ENCODE data around the gene FRAS1. TPM values are rescaled to one million over a fixed set of nuclear protein-coding genes. Genes with fewer than 3 reads are reported as not detected.

Gene FRAS1
- total RNA-seq, 1 donor from 2014 or later, result not detected

DNA sequence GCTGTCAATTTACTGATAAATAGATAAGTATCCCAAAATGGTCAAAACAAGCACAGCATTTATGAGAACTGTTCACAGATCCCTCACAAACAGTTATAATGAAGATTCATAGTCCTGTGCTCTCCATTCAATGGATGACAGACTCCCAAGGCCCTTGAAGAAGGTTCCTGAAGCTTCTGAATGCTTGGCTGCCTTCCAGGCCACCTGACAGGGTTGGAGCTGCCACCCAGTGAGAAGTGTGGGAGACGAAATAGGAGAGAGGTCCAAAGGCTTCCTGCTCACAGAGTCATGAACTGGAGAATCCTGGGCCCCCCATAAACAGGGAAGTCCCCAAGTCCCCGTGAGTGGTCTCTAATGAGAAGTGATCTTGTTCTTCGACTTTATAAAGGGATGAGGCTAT, 468.4 kb downstream of the FRAS1 start:
- H3K27me3 Mint-ChIP-seq (ENCODE audit: low read depth), result peaks cover 8% of the 10 kb centered on the region
- intact Hi-C loops (cut with micrococcal nuclease), result no loop called here
- no peak for DNase-seq (ENCODE audit: low spot score)
- no peaks in the 10 kb centered on the region for H3K9me3 Mint-ChIP-seq
- H3K36me3 Mint-ChIP-seq (ENCODE audit: low read depth), result no peaks in the 10 kb centered on the region
- H3K27ac Mint-ChIP-seq, result no peak overlapping the region
- no peak overlapping the region for H3K4me3 Mint-ChIP-seq (ENCODE audit: low read depth)
- no peaks in the 10 kb centered on the region for H3K4me1 Mint-ChIP-seq (ENCODE audit: low read depth)

DNA sequence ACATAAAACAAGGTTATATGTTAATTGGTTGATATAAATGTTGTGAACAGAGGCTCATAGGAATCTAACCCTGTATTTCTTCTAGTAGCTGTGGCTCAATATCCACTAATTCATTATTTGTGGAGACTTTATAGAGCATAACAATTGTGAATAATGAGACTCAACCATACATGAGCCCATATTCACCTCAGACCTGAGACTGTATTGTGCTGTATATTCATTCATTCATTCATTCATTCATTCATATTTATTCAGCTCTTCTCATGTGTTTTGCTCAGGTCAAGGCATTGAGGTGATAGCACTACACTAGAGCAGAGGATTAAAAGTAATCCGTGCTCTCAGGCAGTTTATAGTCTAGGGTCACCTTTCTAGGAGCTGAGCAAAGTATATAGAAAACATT, 470.0 kb downstream of the FRAS1 start:
- Mint-ChIP-seq H3K4me1 (ENCODE audit: low read depth) (no peaks in the 10 kb centered on the region), H3K27me3 (ENCODE audit: low read depth) (peaks cover 4% of the 10 kb centered on the region), H3K36me3 (ENCODE audit: low read depth) (no peaks in the 10 kb centered on the region), H3K27ac (no peak overlapping the region), H3K9me3 (no peaks in the 10 kb centered on the region), H3K4me3 (ENCODE audit: low read depth) (no peak overlapping the region)
- intact Hi-C loops (cut with micrococcal nuclease), result no loop called here
- no peak for DNase-seq (ENCODE audit: low spot score)

DNA sequence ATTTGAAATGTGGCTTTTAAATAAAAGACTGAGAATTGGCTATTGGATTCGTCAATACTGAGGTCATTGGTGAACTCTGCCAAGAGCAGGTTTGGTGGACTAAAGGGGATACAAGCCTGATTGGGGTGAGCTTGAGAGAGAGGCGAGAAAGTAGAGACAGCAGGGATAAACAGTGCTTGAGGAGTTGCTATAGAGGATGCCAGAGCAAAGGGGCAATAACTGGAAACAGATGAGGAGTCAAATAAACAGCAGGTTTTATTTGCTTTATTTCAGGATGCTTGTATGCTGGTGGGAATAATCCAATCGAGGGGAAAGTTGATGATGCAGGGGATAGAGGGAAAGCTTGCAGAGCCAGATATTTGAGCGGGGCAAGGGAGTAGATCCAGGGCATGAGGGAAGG, 470.4 kb downstream of the FRAS1 start:
- intact Hi-C loops (cut with micrococcal nuclease), result no loop called here
- no peak for DNase-seq (ENCODE audit: low spot score)
- Mint-ChIP-seq H3K4me3 (ENCODE audit: low read depth) (no peak overlapping the region), H3K36me3 (ENCODE audit: low read depth) (no peaks in the 10 kb centered on the region), H3K9me3 (no peaks in the 10 kb centered on the region), H3K4me1 (ENCODE audit: low read depth) (no peaks in the 10 kb centered on the region), H3K27me3 (ENCODE audit: low read depth) (peaks cover 4% of the 10 kb centered on the region), H3K27ac (no peak overlapping the region)

DNA sequence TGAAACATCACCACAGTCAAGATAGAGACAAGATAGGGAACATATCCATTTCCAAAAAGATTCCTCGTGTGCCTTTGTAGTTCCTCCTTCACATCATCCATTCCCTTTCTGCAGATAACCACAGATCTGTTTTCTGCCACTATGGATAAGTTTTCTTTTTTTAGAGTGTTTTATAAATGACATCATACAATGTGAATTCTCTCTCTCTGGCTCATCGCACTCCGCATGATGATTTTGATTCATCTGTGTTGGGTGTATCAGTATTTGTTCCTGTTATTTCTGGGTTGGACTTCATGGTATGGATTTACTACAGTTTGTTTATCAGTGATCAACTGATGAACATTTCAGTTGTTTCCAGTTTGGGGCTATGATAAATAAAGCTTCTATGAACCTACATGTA, 471.2 kb downstream of the FRAS1 start:
- intact Hi-C loops (cut with micrococcal nuclease), result no loop called here
- Mint-ChIP-seq H3K27ac (no peak overlapping the region), H3K27me3 (ENCODE audit: low read depth) (peaks cover 4% of the 10 kb centered on the region), H3K9me3 (no peaks in the 10 kb centered on the region), H3K4me3 (ENCODE audit: low read depth) (no peak overlapping the region), H3K36me3 (ENCODE audit: low read depth) (no peaks in the 10 kb centered on the region), H3K4me1 (ENCODE audit: low read depth) (no peaks in the 10 kb centered on the region)
- no peak for DNase-seq (ENCODE audit: low spot score)

DNA sequence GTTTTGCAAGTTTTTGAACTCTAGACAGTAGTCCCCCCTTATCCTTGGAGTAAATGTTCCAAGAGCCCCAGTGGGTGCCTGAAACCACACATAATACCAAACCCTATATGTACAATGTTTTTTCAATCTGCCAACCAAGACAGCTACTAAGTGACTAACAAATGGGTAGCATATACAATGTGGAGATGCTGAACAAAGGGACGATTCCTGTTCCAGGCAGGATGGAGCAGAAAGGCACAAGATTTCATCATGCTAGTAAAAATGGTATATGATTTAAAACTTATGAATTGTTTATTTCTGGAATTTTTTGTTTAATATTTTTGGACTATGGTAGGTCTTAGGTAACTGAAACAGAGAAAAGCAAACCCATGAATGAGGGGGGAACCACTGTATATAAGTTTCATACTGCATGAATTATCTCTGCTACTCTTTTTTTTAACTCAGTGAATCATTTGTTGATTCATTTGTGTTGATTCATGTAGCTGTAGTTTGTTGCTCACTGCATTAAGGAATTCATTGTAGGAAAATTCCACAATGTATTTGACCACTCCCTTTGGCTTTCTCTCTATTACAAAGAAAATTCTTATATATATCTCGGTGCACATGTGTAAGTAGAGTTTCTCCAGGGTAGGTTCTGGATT, 472.6 kb downstream of the FRAS1 start:
- Mint-ChIP-seq H3K4me1 (ENCODE audit: low read depth) (no peaks in the 10 kb centered on the region), H3K36me3 (ENCODE audit: low read depth) (no peaks in the 10 kb centered on the region), H3K9me3 (no peaks in the 10 kb centered on the region), H3K27ac (no peak overlapping the region), H3K27me3 (ENCODE audit: low read depth) (no peaks in the 10 kb centered on the region), H3K4me3 (ENCODE audit: low read depth) (no peak overlapping the region)
- DNase-seq (ENCODE audit: low spot score), result no peak
- intact Hi-C loops (cut with micrococcal nuclease), result no loop called here

DNA sequence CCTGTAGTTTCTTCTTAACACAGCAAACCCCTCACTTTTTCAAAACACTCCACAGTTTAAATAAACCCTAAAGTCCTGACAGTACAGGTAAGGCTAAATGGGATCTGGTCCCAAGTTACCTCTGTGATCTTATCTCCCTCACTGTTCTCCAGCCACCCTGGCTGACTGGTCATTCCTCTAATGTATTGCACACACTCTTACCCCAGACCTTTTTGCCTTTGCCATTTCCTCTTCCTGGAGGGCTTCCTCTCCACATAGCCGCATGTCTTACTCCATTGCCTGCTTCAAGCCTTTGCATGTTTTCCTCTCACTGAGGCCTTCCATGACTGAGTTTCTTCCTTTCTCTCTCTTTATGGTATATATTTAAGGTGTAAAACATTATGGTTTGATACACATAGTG, 474.9 kb downstream of the FRAS1 start:
- intact Hi-C loops (cut with micrococcal nuclease), result no loop called here
- Mint-ChIP-seq H3K4me3 (ENCODE audit: low read depth) (no peak overlapping the region), H3K9me3 (no peaks in the 10 kb centered on the region), H3K36me3 (ENCODE audit: low read depth) (no peaks in the 10 kb centered on the region), H3K4me1 (ENCODE audit: low read depth) (no peaks in the 10 kb centered on the region), H3K27ac (no peak overlapping the region), H3K27me3 (ENCODE audit: low read depth) (peaks cover 5% of the 10 kb centered on the region)
- no peak for DNase-seq (ENCODE audit: low spot score)

DNA sequence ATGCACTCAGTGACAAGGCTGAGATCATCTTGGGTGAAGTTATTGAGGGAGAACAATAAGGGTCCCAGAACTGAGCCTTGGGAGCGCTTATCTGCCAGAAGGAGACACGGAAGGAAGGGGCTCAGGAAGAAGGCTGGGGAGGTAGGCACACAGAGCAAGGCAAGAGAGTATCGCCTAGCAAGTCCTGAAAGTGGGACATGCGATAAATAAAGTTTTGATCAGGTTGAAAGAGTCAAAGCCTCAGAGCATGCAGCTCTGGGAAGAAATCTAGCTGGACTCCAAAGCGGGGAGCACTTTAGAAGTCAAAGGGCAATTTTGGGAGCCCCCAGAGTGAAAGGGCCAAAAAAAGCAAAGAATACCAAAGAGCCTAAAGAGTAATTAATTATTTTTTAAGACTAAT, 476.7 kb downstream of the FRAS1 start:
- intact Hi-C loops (cut with micrococcal nuclease), result no loop called here
- no peaks in the 10 kb centered on the region for H3K36me3 Mint-ChIP-seq (ENCODE audit: low read depth)

DNA sequence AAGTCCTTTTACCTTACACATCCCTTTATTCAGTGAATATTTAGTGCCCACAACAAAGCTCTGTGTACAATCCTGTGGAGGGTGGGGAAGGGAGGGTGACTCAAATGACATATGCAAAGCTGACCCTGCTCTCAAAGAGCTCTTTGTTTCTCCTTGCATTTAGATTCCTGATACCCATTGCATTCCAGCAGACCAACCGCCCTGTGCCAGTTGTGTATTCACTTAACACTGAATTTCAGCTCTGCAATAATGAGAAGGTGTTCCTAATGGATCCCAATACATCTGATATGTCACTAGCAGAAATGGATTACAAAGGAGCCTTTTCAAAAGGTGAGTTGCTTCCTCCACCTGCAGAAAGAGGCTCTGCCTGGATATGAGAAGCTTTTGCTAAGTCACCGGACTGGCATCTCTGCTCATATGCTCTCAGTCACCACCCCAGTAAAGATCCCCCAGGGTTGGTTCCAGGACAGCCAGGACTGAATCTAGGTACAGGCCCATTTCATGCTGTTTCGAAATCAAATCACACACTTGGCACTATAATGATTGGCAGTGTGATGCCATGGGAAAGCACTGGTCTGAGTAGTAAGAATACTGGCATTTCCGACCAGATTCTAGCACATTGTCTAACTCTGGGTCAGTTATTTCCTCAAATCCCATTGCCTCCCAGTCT, 477.3 kb downstream of the FRAS1 start:
- Mint-ChIP-seq H3K36me3 (ENCODE audit: low read depth) (no peaks in the 10 kb centered on the region), H3K27me3 (ENCODE audit: low read depth) (peaks cover 10% of the 10 kb centered on the region), H3K9me3 (no peaks in the 10 kb centered on the region), H3K4me1 (ENCODE audit: low read depth) (no peaks in the 10 kb centered on the region), H3K4me3 (ENCODE audit: low read depth) (no peak overlapping the region), H3K27ac (no peak overlapping the region)
- no peak for DNase-seq (ENCODE audit: low spot score)
- intact Hi-C loops (cut with micrococcal nuclease), result no loop called here

More for the DNA sequence above, 476.7 kb downstream of the FRAS1 start:
- Mint-ChIP-seq H3K4me3 (ENCODE audit: low read depth) (no peak overlapping the region), H3K9me3 (no peaks in the 10 kb centered on the region), H3K27me3 (ENCODE audit: low read depth) (peaks cover 10% of the 10 kb centered on the region), H3K27ac (no peak overlapping the region), H3K4me1 (ENCODE audit: low read depth) (no peaks in the 10 kb centered on the region)
- no peak for DNase-seq (ENCODE audit: low spot score)

DNA sequence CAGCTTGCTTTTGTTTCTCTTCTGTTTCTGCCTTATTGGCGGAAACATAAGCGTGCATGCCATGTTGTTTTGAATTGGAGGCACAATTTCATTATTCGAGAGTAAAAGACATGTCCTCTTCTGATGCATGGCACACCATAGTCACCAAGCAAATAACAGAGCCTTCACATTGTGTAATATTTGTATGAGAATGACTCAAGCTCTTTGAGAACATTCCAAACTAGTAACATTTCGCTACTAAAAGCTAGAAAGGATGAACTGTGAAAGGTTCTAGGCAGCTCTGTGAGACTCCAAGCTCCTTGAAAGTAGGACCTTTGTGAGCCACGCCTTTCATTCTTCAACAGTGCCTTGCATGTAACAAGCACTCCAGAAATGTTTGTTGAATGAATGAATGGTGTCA, 485.2 kb downstream of the FRAS1 start:
- Mint-ChIP-seq H3K27me3 (ENCODE audit: low read depth) (peaks cover 22% of the 10 kb centered on the region), H3K27ac (no peak overlapping the region), H3K9me3 (no peaks in the 10 kb centered on the region), H3K4me3 (ENCODE audit: low read depth) (no peak overlapping the region), H3K36me3 (ENCODE audit: low read depth) (no peaks in the 10 kb centered on the region), H3K4me1 (ENCODE audit: low read depth) (no peaks in the 10 kb centered on the region)
- intact Hi-C loops (cut with micrococcal nuclease), result no loop called here
- no peak for DNase-seq (ENCODE audit: low spot score)

DNA sequence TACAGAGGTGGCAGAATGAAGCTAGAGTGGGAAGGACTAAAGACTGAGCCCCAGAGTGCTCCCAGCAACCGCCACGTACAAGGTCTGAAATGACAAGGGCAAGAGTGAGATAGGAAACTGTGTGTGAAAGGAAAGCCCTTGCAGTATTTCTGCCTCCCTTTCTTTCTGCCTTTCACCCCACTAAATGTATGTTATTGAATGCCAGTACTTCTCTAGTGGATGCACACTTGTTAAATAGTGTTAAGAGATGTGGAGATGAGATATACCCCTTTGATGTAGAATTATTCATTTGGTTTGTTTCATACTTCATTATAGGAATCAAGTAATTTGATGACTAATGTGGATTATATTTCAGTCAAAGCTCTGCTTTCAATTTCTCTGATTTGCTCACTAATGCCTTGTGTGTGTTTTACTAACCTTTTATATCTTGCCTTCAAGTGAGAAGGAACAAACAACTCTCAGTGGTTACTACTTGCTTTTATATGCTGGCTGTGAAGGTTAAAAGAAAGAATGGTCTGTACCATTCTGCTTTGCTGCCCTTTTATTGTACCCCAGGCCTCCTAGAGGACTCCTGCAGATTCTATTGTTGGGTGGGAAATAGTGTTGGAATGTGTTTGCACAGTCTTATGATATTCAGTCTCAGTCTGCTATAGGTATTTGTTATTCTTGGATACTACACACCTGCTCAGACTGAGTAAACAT, 486.5 kb downstream of the FRAS1 start:
- Mint-ChIP-seq H3K27me3 (ENCODE audit: low read depth) (peaks cover 19% of the 10 kb centered on the region), H3K27ac (no peak overlapping the region), H3K4me1 (ENCODE audit: low read depth) (no peaks in the 10 kb centered on the region), H3K9me3 (no peaks in the 10 kb centered on the region), H3K36me3 (ENCODE audit: low read depth) (no peaks in the 10 kb centered on the region), H3K4me3 (ENCODE audit: low read depth) (no peak overlapping the region)
- no peak for DNase-seq (ENCODE audit: low spot score)
- intact Hi-C loops (cut with micrococcal nuclease), result no loop called here

DNA sequence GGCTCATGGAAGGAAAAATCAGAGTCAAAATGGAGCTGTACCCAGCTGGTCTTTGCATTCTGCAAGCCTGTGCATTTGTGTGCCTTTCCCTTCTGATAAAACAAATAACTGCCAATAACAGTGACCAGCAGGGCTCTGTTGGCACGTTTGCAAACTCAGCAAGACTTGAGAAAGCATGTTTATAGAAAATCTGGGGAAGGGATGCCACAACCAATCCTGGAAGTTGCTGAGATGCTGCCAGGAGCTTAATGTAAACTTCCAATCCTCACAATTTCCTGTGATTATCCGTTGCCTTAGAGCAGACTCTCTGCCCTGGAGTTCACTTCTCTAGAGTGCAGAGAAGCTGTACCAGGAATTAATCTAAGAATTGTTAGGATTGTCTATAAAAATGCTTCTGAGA, 487.6 kb downstream of the FRAS1 start:
- no peaks in the 10 kb centered on the region for H3K36me3 Mint-ChIP-seq (ENCODE audit: low read depth)
- H3K4me1 Mint-ChIP-seq (ENCODE audit: low read depth), result no peaks in the 10 kb centered on the region
- DNase-seq (ENCODE audit: low spot score), result no peak
- no peak overlapping the region for H3K4me3 Mint-ChIP-seq (ENCODE audit: low read depth)
- intact Hi-C loops (cut with micrococcal nuclease), result no loop called here
- H3K27ac Mint-ChIP-seq, result no peak overlapping the region
- no peaks in the 10 kb centered on the region for H3K9me3 Mint-ChIP-seq
- H3K27me3 Mint-ChIP-seq (ENCODE audit: low read depth), result peaks cover 20% of the 10 kb centered on the region

DNA sequence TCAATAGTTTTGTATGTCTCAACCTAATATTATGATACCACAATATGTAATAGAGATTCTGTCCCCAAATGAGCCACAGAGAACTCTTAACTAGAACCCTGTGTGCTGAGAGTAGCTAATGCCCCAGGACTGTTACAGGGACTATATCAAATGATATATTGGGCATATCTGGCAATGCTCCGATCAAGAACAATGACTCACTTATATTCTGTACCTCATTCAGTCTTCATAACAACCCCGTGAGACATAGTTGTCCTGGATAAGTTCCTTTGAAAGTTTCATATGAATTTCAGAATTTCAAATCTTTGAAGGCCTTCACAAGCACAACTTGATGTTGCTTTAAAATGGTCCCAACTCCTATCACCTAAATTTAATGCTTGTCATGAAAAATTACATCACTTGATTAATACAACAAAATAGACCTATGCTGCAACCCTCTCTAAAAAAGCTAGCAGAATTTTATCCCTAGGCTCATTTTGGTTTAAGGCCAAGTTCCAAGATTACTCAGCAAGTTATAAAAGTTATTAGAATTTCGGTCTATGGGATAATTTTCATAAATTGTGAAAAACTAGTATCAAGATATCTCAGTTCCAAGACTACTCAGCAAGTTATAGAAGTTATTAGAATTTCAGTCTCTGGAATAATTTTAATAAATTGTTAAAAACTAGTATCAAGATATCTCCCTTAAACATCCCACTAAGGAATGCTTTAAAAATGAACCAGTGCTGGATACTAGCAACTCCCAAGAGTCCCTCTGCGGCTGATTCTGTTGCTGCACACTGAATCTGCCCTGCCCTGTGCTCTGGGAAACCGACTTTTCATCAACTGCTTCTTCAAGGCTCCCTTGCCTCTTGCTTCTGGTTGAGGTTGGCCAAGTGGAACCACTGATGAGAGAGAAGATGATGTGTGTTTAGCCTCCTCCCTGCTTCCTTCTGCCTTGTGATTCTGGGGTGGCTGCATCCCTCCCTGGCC, 488.4 kb downstream of the FRAS1 start:
- no peaks in the 10 kb centered on the region for H3K4me1 Mint-ChIP-seq (ENCODE audit: low read depth)
- intact Hi-C loops (cut with micrococcal nuclease), result no loop called here
- H3K9me3 Mint-ChIP-seq, result no peaks in the 10 kb centered on the region
- H3K4me3 Mint-ChIP-seq (ENCODE audit: low read depth), result no peak overlapping the region
- DNase-seq (ENCODE audit: low spot score), result no peak
- H3K27me3 Mint-ChIP-seq (ENCODE audit: low read depth), result peaks cover 29% of the 10 kb centered on the region
- no peak overlapping the region for H3K27ac Mint-ChIP-seq
- H3K36me3 Mint-ChIP-seq (ENCODE audit: low read depth), result no peaks in the 10 kb centered on the region
